ENCODE results near the gene CPHXL2. TPM values are rescaled to one million over a fixed set of nuclear protein-coding genes. Genes with fewer than 3 reads are reported as not detected.

The CPHXL2 gene
- total and polyA plus RNA-seq, 3 experiments from 2014 or later: not detected

DNA sequence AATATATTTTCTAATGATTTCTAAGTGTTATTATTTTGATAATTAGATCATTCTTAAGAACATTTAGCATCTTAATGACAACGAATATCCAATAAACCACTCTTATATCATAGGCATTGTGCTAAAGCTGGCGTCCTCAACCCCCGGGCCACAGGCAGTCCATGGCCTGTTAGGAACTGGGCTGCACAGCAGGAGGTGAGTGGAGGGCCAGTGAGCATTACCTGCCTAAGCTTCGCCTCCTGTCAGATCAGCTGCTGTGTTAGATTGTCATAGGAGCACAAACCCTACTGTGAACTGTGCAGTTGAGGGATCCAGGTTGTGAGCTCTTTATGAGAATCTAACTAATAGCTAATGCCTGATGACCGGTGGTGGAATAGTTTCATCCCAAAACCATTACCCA lies 20.8 kb upstream of the CPHXL2 start:
- Histone ChIP-seq H3K36me3 (ENCODE audit: insufficient read depth, low read length) (no peaks in the 10 kb centered on the region), H3K4me3 (ENCODE audit: low read length) (no peak overlapping the region), H3K9me3 (ENCODE audit: low read length) (no peaks in the 10 kb centered on the region), H3K27ac (ENCODE audit: low read depth, low read length) (no peak overlapping the region), H3K27me3 (ENCODE audit: insufficient read depth, low read length, poor library complexity, severe bottlenecking) (no peaks in the 10 kb centered on the region), H3K4me1 (ENCODE audit: insufficient read depth, low read length) (no peaks in the 10 kb centered on the region)
- H3K36me3 Mint-ChIP-seq: peaks cover 0 to 4% (median 0%) of the 10 kb centered on the region in 3 donors
- ChIA-PET CTCF (no interaction called here), POLR2A (no interaction called here)
- no peak overlapping the region for H3K27ac Mint-ChIP-seq
- H3K27me3 Mint-ChIP-seq: no peaks in the 10 kb centered on the region
- no peak for DNase-seq
- H3K4me3 Mint-ChIP-seq: no peak overlapping the region
- no peaks in the 10 kb centered on the region for H3K4me1 Mint-ChIP-seq
- H3K9me3 Mint-ChIP-seq: no peaks in the 10 kb centered on the region

DNA sequence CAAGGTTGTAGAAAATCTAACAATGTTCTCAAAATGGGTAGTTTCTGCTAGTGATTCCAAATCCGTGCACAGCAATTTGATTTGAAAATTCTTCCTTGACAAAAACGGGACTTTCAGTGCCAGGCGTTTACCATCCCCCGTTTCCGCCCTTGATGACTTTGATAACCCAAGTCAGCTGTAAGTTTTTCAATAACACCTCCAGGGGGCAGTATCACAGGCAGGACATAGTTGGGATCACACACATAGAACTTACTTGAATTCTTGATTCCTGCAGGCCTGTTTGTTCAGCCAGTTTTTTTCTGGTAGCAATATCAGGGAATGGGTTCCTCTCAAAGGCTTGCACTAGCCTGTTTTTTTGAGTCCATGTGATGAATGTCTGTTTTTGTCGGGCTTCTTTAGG lies 18.9 kb upstream of the CPHXL2 start:
- Mint-ChIP-seq H3K27me3 (no peaks in the 10 kb centered on the region), H3K4me3 (no peak overlapping the region), H3K36me3 (peaks cover 0 to 4% (median under 1%) of the 10 kb centered on the region in 3 donors), H3K9me3 (no peaks in the 10 kb centered on the region), H3K4me1 (no peaks in the 10 kb centered on the region), H3K27ac (no peak overlapping the region)
- ChIA-PET POLR2A (no interaction called here), CTCF (no interaction called here)
- no peak overlapping the region for H3K27ac ChIP-seq (ENCODE audit: low read depth, low read length)
- no peaks in the 10 kb centered on the region for H3K4me1 ChIP-seq (ENCODE audit: insufficient read depth, low read length)
- no peaks in the 10 kb centered on the region for H3K27me3 ChIP-seq (ENCODE audit: insufficient read depth, low read length, poor library complexity, severe bottlenecking)
- H3K4me3 ChIP-seq (ENCODE audit: low read length): no peak overlapping the region
- DNase-seq: no peak
- no peaks in the 10 kb centered on the region for H3K36me3 ChIP-seq (ENCODE audit: insufficient read depth, low read length)
- no peaks in the 10 kb centered on the region for H3K9me3 ChIP-seq (ENCODE audit: low read length)

DNA sequence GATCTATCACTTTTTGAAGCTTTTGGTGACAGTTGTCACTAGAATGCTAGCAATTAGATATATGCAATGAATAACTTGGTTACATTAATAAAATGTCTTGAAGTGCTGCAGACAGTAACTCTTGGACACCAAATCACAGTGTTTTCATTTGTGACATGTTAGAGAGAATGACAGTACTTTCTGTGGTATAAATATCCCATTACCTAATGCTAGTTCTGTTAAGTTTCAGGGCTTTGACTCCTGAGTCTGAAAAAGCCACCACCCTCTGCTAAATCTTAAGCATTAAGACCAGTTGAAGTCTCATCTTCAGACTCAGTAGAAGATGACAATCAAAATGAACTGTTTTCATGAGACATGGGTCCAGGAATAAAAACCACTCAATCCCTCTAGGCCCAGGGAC lies 10.6 kb upstream of the CPHXL2 start:
- H3K9me3 Mint-ChIP-seq: peaks cover 0 to 2% (median 0%) of the 10 kb centered on the region in 5 donors
- H3K27ac ChIP-seq (ENCODE audit: low read depth, low read length): no peak overlapping the region
- no peaks in the 10 kb centered on the region for H3K36me3 ChIP-seq (ENCODE audit: insufficient read depth, low read length)
- POLR2A ChIA-PET: no interaction called here
- H3K36me3 Mint-ChIP-seq: peaks cover 0 to 3% (median 1%) of the 10 kb centered on the region in 3 donors
- H3K27me3 Mint-ChIP-seq: no peaks in the 10 kb centered on the region
- no peaks in the 10 kb centered on the region for H3K27me3 ChIP-seq (ENCODE audit: insufficient read depth, low read length, poor library complexity, severe bottlenecking)
- H3K4me1 ChIP-seq (ENCODE audit: insufficient read depth, low read length): no peaks in the 10 kb centered on the region
- H3K27ac Mint-ChIP-seq: peak overlapping the region in 1 of 8 donors; percentile 22
- CTCF ChIA-PET: no interaction called here
- no peaks in the 10 kb centered on the region for H3K9me3 ChIP-seq (ENCODE audit: low read length)
- DNase-seq: no peak
- H3K4me3 Mint-ChIP-seq: no peak overlapping the region
- H3K4me1 Mint-ChIP-seq: peaks cover 0 to 10% (median 5%) of the 10 kb centered on the region in 3 donors
- H3K4me3 ChIP-seq (ENCODE audit: low read length): no peak overlapping the region

DNA sequence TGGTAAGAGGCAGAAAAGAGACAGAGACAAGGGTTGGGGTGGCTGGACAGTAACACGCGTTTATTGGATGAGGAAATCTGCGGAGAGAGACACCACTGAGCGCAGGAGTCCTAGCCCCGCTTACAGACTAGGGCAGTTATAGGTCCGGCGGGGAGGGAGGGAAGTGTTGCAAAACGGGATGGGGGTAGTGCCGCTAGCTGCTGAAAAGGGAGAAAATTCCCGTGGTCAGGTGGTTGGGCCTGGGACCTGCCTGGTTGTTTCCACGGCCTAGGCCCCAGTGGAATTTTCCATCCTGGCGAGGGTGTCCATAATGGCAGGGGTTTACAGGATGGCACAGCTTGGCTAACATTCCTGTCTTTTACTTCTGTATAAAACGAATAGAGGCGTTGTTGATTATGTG lies 5.5 kb upstream of the CPHXL2 start:
- POLR2A ChIA-PET: no interaction called here
- Histone ChIP-seq H3K27ac (ENCODE audit: low read depth, low read length) (no peak overlapping the region), H3K36me3 (ENCODE audit: insufficient read depth, low read length) (no peaks in the 10 kb centered on the region), H3K27me3 (ENCODE audit: insufficient read depth, low read length, poor library complexity, severe bottlenecking) (no peaks in the 10 kb centered on the region), H3K4me3 (ENCODE audit: low read length) (no peak overlapping the region), H3K9me3 (ENCODE audit: low read length) (no peaks in the 10 kb centered on the region), H3K4me1 (ENCODE audit: insufficient read depth, low read length) (no peaks in the 10 kb centered on the region)
- H3K27ac Mint-ChIP-seq: peak overlapping the region in 1 of 8 donors; percentile 52
- H3K27me3 Mint-ChIP-seq: no peaks in the 10 kb centered on the region
- H3K4me1 Mint-ChIP-seq: peaks cover 0 to 5% (median 0%) of the 10 kb centered on the region in 3 donors
- DNase-seq: no peak
- CTCF ChIA-PET: no interaction called here
- no peaks in the 10 kb centered on the region for H3K9me3 Mint-ChIP-seq
- no peak overlapping the region for H3K4me3 Mint-ChIP-seq
- H3K36me3 Mint-ChIP-seq: peaks cover 0 to 6% (median 0%) of the 10 kb centered on the region in 3 donors

DNA sequence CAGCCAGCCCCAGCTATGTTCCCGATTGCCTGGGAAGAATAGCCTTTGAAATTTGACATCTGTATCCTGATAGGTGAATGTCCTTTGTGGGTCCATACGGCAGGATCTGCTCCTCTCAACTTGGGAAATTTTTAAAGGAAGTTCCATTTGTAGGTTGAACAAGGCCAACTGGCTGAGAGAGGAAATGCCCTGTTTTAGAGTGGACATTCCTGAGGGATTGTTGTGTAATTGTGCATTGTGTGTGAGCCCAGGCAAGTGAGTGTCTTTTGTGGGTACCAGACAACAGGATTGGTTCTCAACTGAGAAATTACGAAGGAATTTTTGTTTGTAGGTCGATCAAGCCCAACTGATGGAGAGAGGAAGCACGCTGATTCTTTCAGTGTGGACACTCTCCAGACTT lies 2.6 kb upstream of the CPHXL2 start:
- no peaks in the 10 kb centered on the region for H3K27me3 Mint-ChIP-seq
- no peaks in the 10 kb centered on the region for H3K9me3 ChIP-seq (ENCODE audit: low read length)
- no peak overlapping the region for H3K4me3 Mint-ChIP-seq
- H3K4me1 ChIP-seq (ENCODE audit: insufficient read depth, low read length): no peaks in the 10 kb centered on the region
- no peak overlapping the region for H3K4me3 ChIP-seq (ENCODE audit: low read length)
- H3K27ac Mint-ChIP-seq: no peak overlapping the region
- no peaks in the 10 kb centered on the region for H3K27me3 ChIP-seq (ENCODE audit: insufficient read depth, low read length, poor library complexity, severe bottlenecking)
- no peak overlapping the region for H3K27ac ChIP-seq (ENCODE audit: low read depth, low read length)
- peaks cover 0 to 6% (median 0%) of the 10 kb centered on the region in 3 donors for H3K36me3 Mint-ChIP-seq
- no peaks in the 10 kb centered on the region for H3K36me3 ChIP-seq (ENCODE audit: insufficient read depth, low read length)
- ChIA-PET POLR2A (no interaction called here), CTCF (no interaction called here)
- no peaks in the 10 kb centered on the region for H3K4me1 Mint-ChIP-seq
- no peaks in the 10 kb centered on the region for H3K9me3 Mint-ChIP-seq
- DNase-seq: no peak

DNA sequence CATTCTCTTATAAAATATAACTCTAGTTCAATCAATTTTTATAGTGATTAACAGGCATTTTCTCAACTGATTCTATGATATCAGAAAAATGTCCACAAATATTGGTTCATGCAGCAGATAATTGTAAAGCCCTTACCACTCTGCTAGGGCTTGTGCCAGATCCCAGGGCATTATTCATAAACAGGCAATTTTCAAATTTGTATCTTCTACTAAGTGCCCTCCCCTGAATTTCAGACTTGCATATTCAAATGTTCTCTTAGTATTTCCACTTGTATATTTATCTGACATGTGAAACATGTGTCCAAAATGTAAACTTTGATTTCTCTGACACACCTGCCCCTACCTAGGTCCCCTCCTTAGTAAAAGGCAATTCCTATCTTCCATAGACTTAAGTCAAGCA lies 9.3 kb downstream of the CPHXL2 start:
- Histone ChIP-seq H3K36me3 (ENCODE audit: insufficient read depth, low read length) (no peaks in the 10 kb centered on the region), H3K9me3 (ENCODE audit: low read length) (no peaks in the 10 kb centered on the region), H3K27ac (ENCODE audit: low read depth, low read length) (no peak overlapping the region), H3K27me3 (ENCODE audit: insufficient read depth, low read length, poor library complexity, severe bottlenecking) (no peaks in the 10 kb centered on the region), H3K4me3 (ENCODE audit: low read length) (no peak overlapping the region), H3K4me1 (ENCODE audit: insufficient read depth, low read length) (no peaks in the 10 kb centered on the region)
- Mint-ChIP-seq H3K36me3 (peaks cover 0 to 2% (median 0%) of the 10 kb centered on the region in 3 donors), H3K27ac (no peak overlapping the region), H3K9me3 (no peaks in the 10 kb centered on the region), H3K4me3 (no peak overlapping the region), H3K4me1 (peaks cover 0 to 3% (median under 1%) of the 10 kb centered on the region in 3 donors), H3K27me3 (no peaks in the 10 kb centered on the region)
- no peak for DNase-seq
- ChIA-PET CTCF (no interaction called here), POLR2A (no interaction called here)

DNA sequence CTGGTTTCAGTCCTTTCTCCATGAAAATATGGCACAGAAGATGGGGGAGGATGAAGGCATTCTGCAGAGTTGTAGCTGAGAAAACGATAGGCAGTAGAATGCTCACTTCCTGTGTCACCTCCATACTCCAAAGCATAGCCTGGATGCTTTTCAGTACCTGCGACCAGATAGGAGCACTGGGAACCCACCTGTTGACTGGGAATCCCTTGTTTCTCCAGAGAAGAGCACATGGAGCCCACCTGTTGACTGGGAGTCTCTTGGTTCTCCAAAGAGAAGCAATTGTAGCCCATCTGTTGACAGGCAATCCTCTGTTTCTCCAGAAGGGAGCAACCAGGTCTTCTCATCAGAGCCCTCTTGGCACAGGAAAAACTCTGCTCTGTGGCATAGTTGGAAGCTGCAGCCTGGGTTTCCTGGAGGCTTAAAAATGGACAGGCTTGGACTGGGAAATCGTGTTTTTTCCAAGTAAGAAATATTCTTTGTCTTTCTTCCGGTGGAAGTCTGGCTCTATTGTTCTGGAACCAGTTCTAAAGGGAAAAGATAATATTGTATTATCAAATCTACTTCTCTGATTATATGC lies 16.0 kb downstream of the CPHXL2 start:
- Mint-ChIP-seq H3K9me3 (no peaks in the 10 kb centered on the region), H3K4me1 (peaks cover 14 to 38% (median 36%) of the 10 kb centered on the region in 3 donors), H3K27ac (peak overlapping the region in 3 of 8 donors; percentile 10 to 93 (median 29)), H3K4me3 (no peak overlapping the region), H3K27me3 (no peaks in the 10 kb centered on the region), H3K36me3 (peaks cover 0 to 53% (median 13%) of the 10 kb centered on the region in 3 donors)
- Histone ChIP-seq H3K27me3 (ENCODE audit: insufficient read depth, low read length, poor library complexity, severe bottlenecking) (no peaks in the 10 kb centered on the region), H3K4me1 (ENCODE audit: insufficient read depth, low read length) (no peaks in the 10 kb centered on the region), H3K36me3 (ENCODE audit: insufficient read depth, low read length) (peaks cover 23% of the 10 kb centered on the region), H3K9me3 (ENCODE audit: low read length) (no peaks in the 10 kb centered on the region), H3K27ac (ENCODE audit: low read depth, low read length) (no peak overlapping the region), H3K4me3 (ENCODE audit: low read length) (no peak overlapping the region)
- POLR2A ChIA-PET: no interaction called here
- no peak for DNase-seq
- CTCF ChIA-PET: interaction anchor here (1.1 to 1.9 kb wide), 2 partner anchors 11 to 16 kb away, joined by 3 to 5 read pairs; partner anchors contain the start of gene CPHXL2

DNA sequence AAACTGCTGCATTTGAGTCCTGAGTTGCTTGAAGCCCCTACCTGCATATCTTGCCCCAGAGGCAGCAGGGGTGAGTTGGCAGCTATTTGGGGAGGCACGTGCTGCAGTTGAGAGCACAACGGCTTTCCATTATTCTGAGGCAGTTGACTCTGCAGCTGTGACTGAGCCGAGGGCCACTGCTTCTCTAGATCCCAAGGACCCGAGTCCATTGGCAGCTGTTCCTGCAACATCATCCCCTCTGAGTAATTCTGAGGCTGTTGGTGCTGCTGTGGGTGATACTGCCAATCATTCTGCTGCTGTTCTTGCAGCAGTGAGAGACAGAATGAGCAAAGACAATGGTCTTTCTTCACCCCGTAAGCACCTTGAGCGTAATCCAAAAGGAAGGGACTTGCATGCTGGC lies 16.5 kb downstream of the CPHXL2 start:
- Mint-ChIP-seq H3K9me3 (no peaks in the 10 kb centered on the region), H3K4me1 (peaks cover 14 to 42% (median 41%) of the 10 kb centered on the region in 3 donors), H3K36me3 (peaks cover 0 to 58% (median 14%) of the 10 kb centered on the region in 3 donors), H3K27ac (peak overlapping the region in 2 of 8 donors; percentile 32 to 47), H3K4me3 (no peak overlapping the region), H3K27me3 (no peaks in the 10 kb centered on the region)
- CTCF ChIA-PET: interaction anchor here (1.1 kb wide), 1 partner anchor 16 kb away, joined by 3 read pairs; the partner anchor contains the start of gene CPHXL2
- Histone ChIP-seq H3K27me3 (ENCODE audit: insufficient read depth, low read length, poor library complexity, severe bottlenecking) (no peaks in the 10 kb centered on the region), H3K9me3 (ENCODE audit: low read length) (no peaks in the 10 kb centered on the region), H3K4me3 (ENCODE audit: low read length) (no peak overlapping the region), H3K27ac (ENCODE audit: low read depth, low read length) (no peak overlapping the region), H3K4me1 (ENCODE audit: insufficient read depth, low read length) (no peaks in the 10 kb centered on the region), H3K36me3 (ENCODE audit: insufficient read depth, low read length) (peaks cover 28% of the 10 kb centered on the region)
- POLR2A ChIA-PET: no interaction called here
- no peak for DNase-seq
